ENCODE results near the gene RELN.

- TF ChIP-seq CTCF (IDR thresholded peaks at IDR 0.05; ENCODE audit: low read depth, low read length) (peak; percentile 14), POLR2A (IDR thresholded peaks at IDR 0.05; ENCODE audit: extremely low read depth, insufficient read length) (no peak), MAX (IDR thresholded peaks at IDR 0.05; ENCODE audit: low read depth, low read length) (no peak)
Measured at GRCh38 chr7:103887853-103888602, 101.4 kb downstream of the RELN start.
